ENCODE measurements around the gene PDE1A. TPM values are rescaled to one million over a fixed set of nuclear protein-coding genes. Genes with fewer than 3 reads are reported as not detected.

The PDE1A gene
- total and polyA plus RNA-seq, 2 of the 13 experiments (the other 11 are each of a cell fraction or from before 2014, with no cell fraction given), result not detected

GRCh38 chr2:182378759-182379158, 48.1 kb downstream of the PDE1A start (continued):
- TF ChIP-seq, protein P1, sequence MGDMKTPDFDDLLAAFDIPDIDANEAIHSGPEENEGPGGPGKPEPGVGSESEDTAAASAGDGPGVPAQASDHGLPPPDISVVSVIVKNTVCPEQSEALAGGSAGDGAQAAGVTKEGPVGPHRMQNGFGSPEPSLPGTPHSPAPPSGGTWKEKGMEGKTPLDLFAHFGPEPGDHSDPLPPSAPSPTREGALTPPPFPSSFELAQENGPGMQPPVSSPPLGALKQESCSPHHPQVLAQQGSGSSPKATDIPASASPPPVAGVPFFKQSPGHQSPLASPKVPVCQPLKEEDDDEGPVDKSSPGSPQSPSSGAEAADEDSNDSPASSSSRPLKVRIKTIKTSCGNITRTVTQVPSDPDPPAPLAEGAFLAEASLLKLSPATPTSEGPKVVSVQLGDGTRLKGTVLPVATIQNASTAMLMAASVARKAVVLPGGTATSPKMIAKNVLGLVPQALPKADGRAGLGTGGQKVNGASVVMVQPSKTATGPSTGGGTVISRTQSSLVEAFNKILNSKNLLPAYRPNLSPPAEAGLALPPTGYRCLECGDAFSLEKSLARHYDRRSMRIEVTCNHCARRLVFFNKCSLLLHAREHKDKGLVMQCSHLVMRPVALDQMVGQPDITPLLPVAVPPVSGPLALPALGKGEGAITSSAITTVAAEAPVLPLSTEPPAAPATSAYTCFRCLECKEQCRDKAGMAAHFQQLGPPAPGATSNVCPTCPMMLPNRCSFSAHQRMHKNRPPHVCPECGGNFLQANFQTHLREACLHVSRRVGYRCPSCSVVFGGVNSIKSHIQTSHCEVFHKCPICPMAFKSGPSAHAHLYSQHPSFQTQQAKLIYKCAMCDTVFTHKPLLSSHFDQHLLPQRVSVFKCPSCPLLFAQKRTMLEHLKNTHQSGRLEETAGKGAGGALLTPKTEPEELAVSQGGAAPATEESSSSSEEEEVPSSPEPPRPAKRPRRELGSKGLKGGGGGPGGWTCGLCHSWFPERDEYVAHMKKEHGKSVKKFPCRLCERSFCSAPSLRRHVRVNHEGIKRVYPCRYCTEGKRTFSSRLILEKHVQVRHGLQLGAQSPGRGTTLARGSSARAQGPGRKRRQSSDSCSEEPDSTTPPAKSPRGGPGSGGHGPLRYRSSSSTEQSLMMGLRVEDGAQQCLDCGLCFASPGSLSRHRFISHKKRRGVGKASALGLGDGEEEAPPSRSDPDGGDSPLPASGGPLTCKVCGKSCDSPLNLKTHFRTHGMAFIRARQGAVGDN (CRISPR knock-in tag; IDR thresholded peaks at IDR 0.05), result no peak
- no peak for TF ChIP-seq TP53 (CRISPR knock-in tag; conservative IDR thresholded peaks at IDR 0.05)
- no peak for TF ChIP-seq CCDC6 (CRISPR knock-in tag; IDR thresholded peaks at IDR 0.05)
- TF ChIP-seq TBX2 (CRISPR knock-in tag; IDR thresholded peaks at IDR 0.05; ENCODE audit: borderline replicate concordance), result no peak
- no peak for TF ChIP-seq GATAD1 (CRISPR knock-in tag; IDR thresholded peaks at IDR 0.05)
- no peak for TF ChIP-seq JARID2 (CRISPR knock-in tag; IDR thresholded peaks at IDR 0.05; ENCODE audit: insufficient replicate concordance)
- TF ChIP-seq GMEB1 (CRISPR knock-in tag; IDR thresholded peaks at IDR 0.05; ENCODE audit: borderline replicate concordance), result no peak
- TF ChIP-seq ZFY (CRISPR knock-in tag; IDR thresholded peaks at IDR 0.05), result no peak
- no peak for TF ChIP-seq CBX5 (CRISPR knock-in tag; IDR thresholded peaks at IDR 0.05; ENCODE audit: borderline replicate concordance)
- TF ChIP-seq, protein P2, sequence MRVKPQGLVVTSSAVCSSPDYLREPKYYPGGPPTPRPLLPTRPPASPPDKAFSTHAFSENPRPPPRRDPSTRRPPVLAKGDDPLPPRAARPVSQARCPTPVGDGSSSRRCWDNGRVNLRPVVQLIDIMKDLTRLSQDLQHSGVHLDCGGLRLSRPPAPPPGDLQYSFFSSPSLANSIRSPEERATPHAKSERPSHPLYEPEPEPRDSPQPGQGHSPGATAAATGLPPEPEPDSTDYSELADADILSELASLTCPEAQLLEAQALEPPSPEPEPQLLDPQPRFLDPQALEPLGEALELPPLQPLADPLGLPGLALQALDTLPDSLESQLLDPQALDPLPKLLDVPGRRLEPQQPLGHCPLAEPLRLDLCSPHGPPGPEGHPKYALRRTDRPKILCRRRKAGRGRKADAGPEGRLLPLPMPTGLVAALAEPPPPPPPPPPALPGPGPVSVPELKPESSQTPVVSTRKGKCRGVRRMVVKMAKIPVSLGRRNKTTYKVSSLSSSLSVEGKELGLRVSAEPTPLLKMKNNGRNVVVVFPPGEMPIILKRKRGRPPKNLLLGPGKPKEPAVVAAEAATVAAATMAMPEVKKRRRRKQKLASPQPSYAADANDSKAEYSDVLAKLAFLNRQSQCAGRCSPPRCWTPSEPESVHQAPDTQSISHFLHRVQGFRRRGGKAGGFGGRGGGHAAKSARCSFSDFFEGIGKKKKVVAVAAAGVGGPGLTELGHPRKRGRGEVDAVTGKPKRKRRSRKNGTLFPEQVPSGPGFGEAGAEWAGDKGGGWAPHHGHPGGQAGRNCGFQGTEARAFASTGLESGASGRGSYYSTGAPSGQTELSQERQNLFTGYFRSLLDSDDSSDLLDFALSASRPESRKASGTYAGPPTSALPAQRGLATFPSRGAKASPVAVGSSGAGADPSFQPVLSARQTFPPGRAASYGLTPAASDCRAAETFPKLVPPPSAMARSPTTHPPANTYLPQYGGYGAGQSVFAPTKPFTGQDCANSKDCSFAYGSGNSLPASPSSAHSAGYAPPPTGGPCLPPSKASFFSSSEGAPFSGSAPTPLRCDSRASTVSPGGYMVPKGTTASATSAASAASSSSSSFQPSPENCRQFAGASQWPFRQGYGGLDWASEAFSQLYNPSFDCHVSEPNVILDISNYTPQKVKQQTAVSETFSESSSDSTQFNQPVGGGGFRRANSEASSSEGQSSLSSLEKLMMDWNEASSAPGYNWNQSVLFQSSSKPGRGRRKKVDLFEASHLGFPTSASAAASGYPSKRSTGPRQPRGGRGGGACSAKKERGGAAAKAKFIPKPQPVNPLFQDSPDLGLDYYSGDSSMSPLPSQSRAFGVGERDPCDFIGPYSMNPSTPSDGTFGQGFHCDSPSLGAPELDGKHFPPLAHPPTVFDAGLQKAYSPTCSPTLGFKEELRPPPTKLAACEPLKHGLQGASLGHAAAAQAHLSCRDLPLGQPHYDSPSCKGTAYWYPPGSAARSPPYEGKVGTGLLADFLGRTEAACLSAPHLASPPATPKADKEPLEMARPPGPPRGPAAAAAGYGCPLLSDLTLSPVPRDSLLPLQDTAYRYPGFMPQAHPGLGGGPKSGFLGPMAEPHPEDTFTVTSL (CRISPR knock-in tag; IDR thresholded peaks at IDR 0.05; ENCODE audit: borderline replicate concordance), result no peak

All from HepG2 (cell line).